ENCODE data around the gene RBM38.

DNA sequence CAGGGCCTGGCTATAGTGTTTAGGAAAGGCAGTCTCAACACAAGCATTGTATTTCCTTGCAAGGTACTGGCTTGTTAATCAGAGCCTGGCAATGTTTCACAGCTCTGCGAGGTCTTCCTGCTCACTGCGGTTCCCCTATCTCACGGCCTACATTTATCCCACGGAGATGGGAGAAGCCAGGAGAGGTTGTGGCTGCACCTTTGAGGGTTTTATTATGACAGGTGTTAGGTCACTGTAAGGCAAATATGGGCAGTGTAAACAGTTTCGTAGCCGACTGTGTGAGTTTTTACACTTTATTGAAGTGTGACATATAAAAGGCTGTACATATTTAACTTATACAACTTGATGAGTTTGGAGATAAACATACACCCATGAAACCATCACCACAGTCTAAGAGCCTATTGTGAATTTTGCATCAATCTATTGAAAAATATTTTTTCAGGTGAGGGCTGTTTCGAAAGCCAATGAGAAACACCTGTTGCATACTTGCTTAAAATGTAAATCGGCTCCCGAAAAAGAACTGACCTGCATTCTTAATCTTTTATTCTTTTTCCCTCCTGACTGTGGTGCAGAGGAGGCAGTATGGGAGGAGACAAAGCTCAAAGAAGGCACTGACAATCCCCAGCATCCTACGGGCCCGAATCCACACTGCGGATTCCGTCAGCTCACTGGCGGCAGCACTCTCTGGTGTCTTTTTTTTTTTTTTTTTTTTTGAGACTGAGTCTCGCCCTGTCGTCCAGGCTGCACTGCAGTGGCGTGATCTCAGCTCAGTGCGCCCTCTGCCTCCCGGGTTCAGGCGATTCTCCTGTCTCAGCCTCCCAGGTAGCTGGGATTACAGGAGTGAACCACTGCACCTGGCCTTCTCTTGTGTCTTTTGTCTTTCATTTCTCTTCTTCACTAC is 7.5 kb upstream of the RBM38 start:
- TF ChIP-seq POLR2AphosphoS5 (IDR thresholded peaks at IDR 0.05; ENCODE audit: borderline replicate concordance, low read depth, low read length) (no peak), EZH2 (IDR thresholded peaks at IDR 0.05) (no peak), FOXP2 (optimal IDR thresholded peaks at IDR 0.05; ENCODE audit: control extremely low read depth, extremely low read length, insufficient read depth) (no peak)

All from SK-N-MC (cell line).